Mucosa of stomach (tissue), 1 donor: Measurements from ENCODE around the gene NKAIN2.

Experiments
- H3K27me3 ChIP-seq: one replicate; pipeline ENCODE4 v1.7.0; 2013; ENCODE audit warnings: mild to moderate bottlenecking, low read length; ENCODE audit not compliant: control insufficient read depth, insufficient read depth
- H3K36me3 ChIP-seq: one replicate; pipeline ENCODE4 v1.7.0; 2013; ENCODE audit warnings: low read length; ENCODE audit not compliant: control insufficient read depth, insufficient read depth
- H3K4me1 ChIP-seq: one replicate; pipeline ENCODE4 v1.7.0; 2013; ENCODE audit warnings: mild to moderate bottlenecking, low read length; ENCODE audit not compliant: control insufficient read depth, insufficient read depth
- H3K4me3 ChIP-seq: one replicate; pipeline ENCODE4 v1.7.0; 2013; ENCODE audit warnings: low read length
- H3K9ac ChIP-seq: one replicate; pipeline ENCODE4 v1.7.0; 2013; ENCODE audit warnings: mild to moderate bottlenecking, low read length, moderate library complexity
- H3K9me3 ChIP-seq: one replicate; pipeline ENCODE4 v1.7.0; 2013; ENCODE audit warnings: mild to moderate bottlenecking, low read length, moderate library complexity; ENCODE audit not compliant: control insufficient read depth
- donor health status: Pancreatic carcinoma.

NKAIN2 gene

DNA sequence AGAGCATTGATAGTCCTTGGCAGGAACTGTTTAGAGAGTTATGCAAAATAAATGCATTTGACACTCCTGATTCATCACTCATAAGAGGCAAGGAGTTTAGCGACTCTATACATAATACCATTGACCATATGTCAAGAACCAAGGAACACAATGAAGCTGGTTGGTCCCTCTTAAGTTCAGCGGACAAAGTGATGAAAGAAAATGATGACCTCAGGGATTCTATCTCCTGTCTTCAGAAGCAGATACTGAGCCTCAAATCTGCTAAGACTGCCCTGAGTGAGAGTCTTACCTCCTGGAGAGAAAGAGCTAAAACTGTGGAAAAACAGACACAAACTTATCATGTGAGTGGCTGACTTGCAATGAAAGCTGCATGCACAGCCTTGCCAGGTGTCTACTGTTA, 9.5 kb upstream of the NKAIN2 start:
- no peak overlapping the region for H3K9ac ChIP-seq
- H3K4me3 ChIP-seq, result no peak overlapping the region
- H3K36me3 ChIP-seq, result no peaks in the 10 kb centered on the region
- peaks cover 3% of the 10 kb centered on the region for H3K27me3 ChIP-seq
- no peaks in the 10 kb centered on the region for H3K4me1 ChIP-seq
- H3K9me3 ChIP-seq, result no peaks in the 10 kb centered on the region

DNA sequence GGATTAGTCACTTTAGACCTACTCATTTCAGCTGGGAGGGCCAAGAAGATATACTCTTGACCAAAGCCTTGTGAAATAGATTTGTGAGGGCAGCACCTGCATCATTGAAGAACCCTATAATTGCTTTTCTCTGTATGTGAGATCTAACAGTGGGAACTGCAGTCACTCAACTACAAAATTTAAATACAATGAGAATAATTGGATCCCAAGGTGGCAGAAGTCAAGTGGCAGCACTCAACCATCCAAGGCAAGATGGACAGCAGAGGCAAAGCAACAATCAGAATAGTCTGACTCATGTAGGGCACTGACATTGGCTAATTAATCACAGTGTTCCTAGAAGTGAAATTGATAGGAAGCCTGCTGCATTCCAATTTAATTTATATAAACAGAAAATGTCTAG, 8.9 kb upstream of the NKAIN2 start:
- H3K9me3 ChIP-seq, result no peaks in the 10 kb centered on the region
- no peak overlapping the region for H3K9ac ChIP-seq
- H3K36me3 ChIP-seq, result no peaks in the 10 kb centered on the region
- no peak overlapping the region for H3K4me3 ChIP-seq
- H3K4me1 ChIP-seq, result no peaks in the 10 kb centered on the region
- peaks cover 3% of the 10 kb centered on the region for H3K27me3 ChIP-seq

DNA sequence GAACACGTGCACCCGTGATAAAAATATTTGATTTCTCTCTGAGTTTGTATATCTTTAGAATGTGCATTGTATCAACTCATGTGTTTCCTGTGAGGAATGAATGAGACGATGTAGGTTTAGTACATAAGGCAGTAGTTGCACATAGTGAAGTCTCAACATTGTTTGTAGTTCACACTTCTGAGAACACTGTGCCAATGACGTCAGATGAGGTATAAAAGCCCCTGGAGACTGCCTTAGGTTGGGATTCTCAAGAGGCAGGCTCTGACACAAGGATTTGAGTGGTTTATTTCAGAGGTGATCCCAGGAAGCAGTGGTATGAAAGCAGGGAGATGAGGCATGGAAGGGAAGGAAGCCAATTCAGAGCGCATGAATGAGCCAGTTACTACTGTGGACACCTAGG, 2.6 kb upstream of the NKAIN2 start:
- H3K9ac ChIP-seq, result no peak overlapping the region
- H3K36me3 ChIP-seq, result no peaks in the 10 kb centered on the region
- no peaks in the 10 kb centered on the region for H3K9me3 ChIP-seq
- H3K4me3 ChIP-seq, result no peak overlapping the region
- H3K4me1 ChIP-seq, result peaks cover 8% of the 10 kb centered on the region
- peaks cover 31% of the 10 kb centered on the region for H3K27me3 ChIP-seq

DNA sequence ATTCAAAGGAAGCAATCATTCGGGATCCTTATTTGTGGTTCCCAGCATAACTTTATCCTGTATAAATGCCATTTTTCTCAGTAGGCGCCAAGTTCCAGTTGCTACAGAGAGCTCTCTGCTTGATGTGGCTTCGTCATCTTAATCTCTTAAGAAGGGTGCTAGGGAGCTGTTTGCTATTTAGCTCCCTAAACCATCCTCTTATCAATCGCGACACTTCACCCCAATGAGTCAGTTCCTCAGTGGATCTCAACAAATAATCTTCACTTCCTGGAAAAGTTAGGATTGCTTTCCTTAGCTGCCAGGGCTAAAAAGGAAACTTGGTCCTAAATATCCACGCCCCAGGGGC, 1.3 kb upstream of the NKAIN2 start:
- no peak overlapping the region for H3K4me3 ChIP-seq
- no peak overlapping the region for H3K9ac ChIP-seq
- no peaks in the 10 kb centered on the region for H3K36me3 ChIP-seq
- no peaks in the 10 kb centered on the region for H3K9me3 ChIP-seq
- H3K27me3 ChIP-seq, result peaks cover 31% of the 10 kb centered on the region
- H3K4me1 ChIP-seq, result peaks cover 8% of the 10 kb centered on the region

DNA sequence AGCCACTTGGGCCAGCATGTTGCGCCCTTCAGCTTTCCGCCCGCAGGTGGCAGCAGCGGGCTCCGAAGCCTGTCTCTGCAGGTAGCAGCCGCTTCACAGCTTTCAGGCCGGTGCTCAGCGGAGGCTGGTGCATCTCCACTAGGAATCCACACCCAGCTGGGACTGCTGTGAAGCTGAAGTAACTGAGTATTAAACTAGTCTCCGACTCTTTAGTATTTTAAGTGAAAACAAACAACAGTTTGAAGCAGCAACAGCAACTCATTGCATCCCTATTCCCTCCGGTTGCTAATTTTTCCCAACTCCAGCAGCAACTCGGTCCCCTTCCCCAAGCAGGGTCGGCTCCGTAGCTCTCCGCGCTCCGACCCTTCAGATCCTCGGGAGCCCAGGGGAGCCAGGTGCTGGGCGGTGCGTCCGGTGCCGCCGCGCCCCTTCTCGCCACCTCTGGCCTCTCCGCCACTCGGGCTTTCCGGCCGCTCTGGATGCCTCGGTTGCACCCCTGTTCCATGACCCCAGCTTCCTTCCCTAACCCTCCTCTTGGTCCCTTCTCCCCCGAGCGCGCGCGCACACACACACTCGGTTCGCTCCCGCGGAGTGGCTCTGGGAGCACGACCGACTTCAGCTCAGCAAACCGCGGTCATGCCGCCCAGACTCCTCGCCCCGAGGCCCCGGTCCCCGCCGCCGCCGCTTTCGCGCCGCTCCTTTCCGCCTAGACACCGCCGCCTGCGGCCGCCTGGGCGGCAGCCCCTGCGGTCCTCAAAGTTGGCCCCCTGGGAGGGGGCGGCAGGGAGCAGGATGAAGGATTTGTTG, 765 bp upstream of the NKAIN2 start:
- Histone ChIP-seq H3K4me1 (peaks cover 8% of the 10 kb centered on the region), H3K9ac (no peak overlapping the region), H3K4me3 (peak overlapping the region; percentile 42), H3K9me3 (no peaks in the 10 kb centered on the region), H3K27me3 (peaks cover 31% of the 10 kb centered on the region), H3K36me3 (no peaks in the 10 kb centered on the region)

DNA sequence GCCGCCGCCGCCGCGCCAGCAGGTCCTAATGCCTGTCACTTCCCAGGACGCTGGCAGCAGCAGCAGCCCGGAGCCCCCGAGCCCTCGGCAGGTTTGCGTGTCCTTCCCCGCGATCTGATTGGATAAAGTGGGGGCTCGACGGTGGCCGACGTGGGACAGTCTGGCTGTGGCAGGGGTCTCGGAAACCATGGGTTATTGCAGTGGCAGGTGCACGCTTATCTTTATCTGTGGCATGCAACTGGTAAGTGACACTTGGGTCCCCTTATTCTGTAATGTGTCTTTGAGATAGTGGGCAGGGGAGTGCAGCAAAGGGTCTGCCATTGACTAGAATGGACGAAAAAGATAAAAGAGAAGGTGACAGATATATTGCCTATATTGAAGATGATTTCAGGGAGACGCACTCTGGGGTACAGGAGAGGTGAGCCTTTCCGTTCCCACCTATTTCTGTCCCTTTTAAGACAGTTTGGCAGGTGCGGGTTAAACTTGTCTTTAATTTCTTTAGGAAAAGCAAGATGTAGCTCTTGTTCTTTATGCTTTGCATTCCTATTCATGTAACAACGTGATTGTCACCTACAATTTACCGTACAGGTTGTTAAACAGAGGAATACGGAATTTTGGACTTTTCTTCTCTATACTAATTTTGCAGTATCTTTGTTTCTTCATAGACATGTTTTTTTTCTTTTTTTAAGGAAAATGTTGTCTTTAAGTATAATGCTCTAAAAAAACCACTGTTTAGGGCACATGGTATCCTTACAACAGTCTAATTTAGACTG, 535 bp downstream of the NKAIN2 start:
- Histone ChIP-seq H3K36me3 (no peaks in the 10 kb centered on the region), H3K4me1 (peaks cover 8% of the 10 kb centered on the region), H3K4me3 (no peak overlapping the region), H3K9me3 (no peaks in the 10 kb centered on the region), H3K27me3 (peaks cover 28% of the 10 kb centered on the region), H3K9ac (no peak overlapping the region)

DNA sequence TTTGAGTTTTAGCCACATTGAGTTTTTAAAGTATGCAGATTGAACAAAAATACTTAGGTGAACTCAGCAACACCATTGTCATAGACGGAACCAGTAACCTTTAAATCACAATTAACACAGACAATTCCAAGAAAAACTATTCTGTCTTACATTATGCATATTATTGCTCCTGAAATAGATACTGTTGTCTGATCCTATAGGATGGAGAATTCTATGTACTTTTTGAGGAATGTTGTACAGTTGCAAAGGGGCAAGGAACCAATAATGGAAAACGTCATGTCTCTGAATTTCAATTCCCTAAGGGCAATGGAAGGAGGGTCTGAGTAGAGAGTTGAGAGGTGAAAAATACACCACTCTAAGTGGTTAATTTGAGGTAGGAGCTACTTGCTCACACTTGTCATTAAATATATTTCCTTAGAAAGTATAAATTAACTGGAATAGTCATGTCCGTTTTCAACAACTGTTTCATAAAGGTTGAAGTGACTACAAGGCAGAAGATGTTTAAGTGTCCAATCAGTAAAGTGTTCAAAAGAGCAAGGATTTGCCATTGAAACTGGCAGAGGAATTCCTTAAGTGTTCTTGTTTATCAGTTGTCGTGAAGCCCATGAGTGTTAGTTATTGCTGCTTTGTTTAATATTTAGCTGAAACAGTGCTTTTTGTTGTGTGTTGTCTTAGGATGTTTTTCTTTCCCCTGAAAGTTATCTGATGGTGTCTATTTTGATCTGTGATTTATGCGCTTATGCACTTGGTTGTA, 1.3 kb downstream of the NKAIN2 start:
- Histone ChIP-seq H3K4me3 (no peak overlapping the region), H3K4me1 (peaks cover 8% of the 10 kb centered on the region), H3K36me3 (no peaks in the 10 kb centered on the region), H3K27me3 (peaks cover 28% of the 10 kb centered on the region), H3K9me3 (no peaks in the 10 kb centered on the region), H3K9ac (no peak overlapping the region)

DNA sequence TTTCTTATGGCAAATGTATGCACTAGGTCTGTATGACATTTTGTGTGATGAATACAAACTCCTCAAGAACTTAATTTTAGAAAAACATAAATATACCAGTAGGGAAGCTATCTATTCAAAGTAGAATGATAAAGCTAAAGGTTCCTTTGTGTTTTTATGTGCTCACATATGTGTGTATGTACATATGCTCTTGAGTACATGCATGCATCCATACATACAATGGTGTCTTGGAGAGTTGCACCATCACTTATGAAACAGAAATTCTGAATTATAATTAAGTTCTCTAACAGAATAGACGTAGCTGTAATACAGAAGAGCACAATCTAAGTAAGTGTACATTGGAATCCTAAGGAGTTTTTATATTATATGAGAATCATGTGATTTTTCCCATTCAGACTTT, 2.3 kb downstream of the NKAIN2 start:
- Histone ChIP-seq H3K4me1 (peaks cover 8% of the 10 kb centered on the region), H3K4me3 (no peak overlapping the region), H3K9ac (no peak overlapping the region), H3K9me3 (no peaks in the 10 kb centered on the region), H3K36me3 (no peaks in the 10 kb centered on the region), H3K27me3 (peaks cover 28% of the 10 kb centered on the region)

DNA sequence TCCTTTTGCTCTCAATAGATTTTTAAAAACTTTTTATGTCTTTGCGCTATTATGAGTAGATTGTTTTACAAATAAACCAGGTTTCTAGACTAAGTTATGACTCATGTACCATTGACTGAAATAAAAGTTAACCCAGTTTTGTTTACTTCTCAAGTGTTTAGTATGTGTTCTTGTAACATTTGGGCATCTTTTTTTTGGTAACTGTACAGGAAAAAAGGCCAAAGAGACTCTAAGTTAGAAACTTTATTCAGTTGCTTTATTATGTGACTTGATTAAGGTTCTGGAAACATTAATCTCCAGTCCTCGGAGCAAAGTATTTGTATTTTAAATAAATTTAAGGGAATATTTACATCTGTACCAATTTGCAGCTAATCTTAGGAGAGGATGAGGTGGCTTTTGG, 2.9 kb downstream of the NKAIN2 start:
- H3K9me3 ChIP-seq, result no peaks in the 10 kb centered on the region

DNA sequence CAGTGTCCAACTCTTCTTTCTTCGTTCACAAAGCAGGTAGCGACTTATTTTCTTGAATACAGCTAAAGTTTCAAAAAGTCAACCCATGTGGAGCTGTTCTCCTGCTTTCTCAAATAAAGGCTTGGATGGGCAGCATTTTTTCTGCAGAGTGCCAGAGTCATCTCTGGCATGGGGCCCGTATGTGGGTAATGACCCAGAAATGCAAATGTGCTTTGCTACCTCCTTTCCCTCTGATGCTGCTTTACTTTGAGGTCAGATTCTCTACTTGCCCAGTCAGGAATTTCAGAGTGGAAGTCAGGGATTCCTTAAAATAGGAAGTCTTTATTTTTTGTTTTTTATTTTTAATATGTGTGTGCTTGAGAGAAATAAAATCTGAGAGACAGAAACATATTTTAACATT, 4.9 kb downstream of the NKAIN2 start:
- H3K9ac ChIP-seq, result no peak overlapping the region
- H3K36me3 ChIP-seq, result no peaks in the 10 kb centered on the region
- H3K27me3 ChIP-seq, result peaks cover 18% of the 10 kb centered on the region
- no peaks in the 10 kb centered on the region for H3K4me1 ChIP-seq
- no peak overlapping the region for H3K4me3 ChIP-seq
- H3K9me3 ChIP-seq, result no peaks in the 10 kb centered on the region

More for the DNA sequence above, 2.9 kb downstream of the NKAIN2 start:
- Histone ChIP-seq H3K36me3 (no peaks in the 10 kb centered on the region), H3K4me3 (no peak overlapping the region), H3K9ac (no peak overlapping the region), H3K27me3 (peaks cover 28% of the 10 kb centered on the region), H3K4me1 (peaks cover 8% of the 10 kb centered on the region)

DNA sequence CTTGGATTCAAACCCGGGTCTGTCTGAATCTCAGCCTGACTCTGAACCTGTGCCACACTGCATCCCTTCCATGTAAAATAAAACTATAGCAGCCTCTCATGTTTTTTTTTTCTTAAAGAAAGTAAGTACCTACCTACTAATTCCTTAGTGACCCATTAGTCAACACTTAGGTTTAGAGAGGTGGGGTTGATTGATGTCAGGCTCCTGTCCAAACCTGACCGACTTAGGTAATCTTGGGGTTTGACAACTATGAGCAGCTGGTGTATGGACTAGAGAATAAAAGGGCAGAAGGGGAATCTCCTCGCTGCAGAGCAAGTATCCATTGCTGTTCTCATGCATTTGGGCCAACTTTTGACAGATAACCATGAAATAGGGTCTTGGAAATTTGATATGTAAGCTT, 6.5 kb downstream of the NKAIN2 start:
- Histone ChIP-seq H3K9ac (no peak overlapping the region), H3K27me3 (peaks cover 3% of the 10 kb centered on the region), H3K9me3 (no peaks in the 10 kb centered on the region), H3K36me3 (no peaks in the 10 kb centered on the region), H3K4me1 (no peaks in the 10 kb centered on the region), H3K4me3 (no peak overlapping the region)

DNA sequence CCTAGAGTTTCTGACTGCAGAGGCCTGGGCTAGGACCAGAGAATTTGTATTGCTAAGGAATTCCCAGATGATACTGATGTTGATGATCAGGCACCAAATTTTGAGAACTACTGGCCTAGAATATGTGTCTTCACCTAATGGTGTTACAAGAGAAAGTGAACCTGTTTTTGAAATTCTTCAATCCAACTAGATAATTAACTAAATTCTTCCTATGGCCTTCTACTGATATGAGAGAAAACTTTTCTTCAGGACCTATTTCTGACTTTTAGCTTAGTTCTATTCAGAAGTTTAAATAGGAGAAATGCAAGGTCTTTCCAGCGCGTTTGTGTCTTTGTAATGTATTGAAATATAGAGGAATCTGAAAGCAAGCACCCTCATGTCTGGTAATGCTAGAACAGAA, 7.3 kb downstream of the NKAIN2 start:
- H3K9ac ChIP-seq, result no peak overlapping the region
- no peak overlapping the region for H3K4me3 ChIP-seq

More for the DNA sequence above, 7.3 kb downstream of the NKAIN2 start:
- no peaks in the 10 kb centered on the region for H3K4me1 ChIP-seq
- no peaks in the 10 kb centered on the region for H3K27me3 ChIP-seq
- no peaks in the 10 kb centered on the region for H3K9me3 ChIP-seq
- H3K36me3 ChIP-seq, result no peaks in the 10 kb centered on the region
